Measurements from ENCODE around the gene FHIT. TPM values are rescaled to one million over a fixed set of nuclear protein-coding genes. Genes with fewer than 3 reads are reported as not detected.

Gene FHIT
- total RNA-seq, 1 donor from 2014 or later = 16.6 TPM

DNA sequence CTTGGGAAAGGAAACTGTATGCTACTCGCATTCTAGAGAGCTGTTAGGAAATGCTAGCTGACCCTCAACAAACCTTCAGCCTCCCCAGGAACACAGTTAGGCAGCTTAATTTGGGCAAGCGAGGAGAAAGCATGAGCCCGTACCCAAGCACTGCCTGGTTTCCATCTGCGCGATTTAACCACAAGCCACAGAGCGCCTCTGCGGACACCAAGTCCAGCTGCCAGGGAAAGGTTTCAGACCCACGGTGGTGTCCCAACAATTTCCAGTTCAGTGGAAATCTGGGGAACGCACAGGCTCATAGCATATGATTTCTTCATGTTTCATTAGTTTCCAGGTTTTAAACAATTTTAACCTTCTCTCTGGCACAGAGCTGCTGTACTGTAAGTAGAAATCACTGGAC is 617.6 kb downstream of the FHIT start:
- intact Hi-C loops (cut with DNase I) = no loop called here
- no peak for DNase-seq (ENCODE audit: low spot score)

DNA sequence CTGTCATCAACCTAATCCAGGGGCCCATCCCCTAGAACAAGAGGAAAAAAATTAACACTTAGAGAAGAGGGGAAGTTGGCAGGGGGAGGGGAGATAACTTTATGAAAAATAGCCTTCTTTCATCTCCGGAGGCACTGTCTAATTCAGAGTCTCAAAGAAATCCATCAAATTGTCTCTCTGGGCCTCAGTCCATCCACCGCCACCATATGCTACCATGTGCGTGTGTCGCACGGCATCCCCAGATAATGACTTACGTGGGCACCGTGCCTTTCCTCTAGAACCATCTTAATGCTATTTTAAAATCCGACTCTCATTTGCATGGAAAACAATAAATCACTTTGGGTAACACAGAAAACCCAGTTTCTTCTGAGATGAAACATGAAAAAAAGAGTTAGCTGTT is 619.7 kb downstream of the FHIT start:
- intact Hi-C loops (cut with DNase I) = no loop called here

DNA sequence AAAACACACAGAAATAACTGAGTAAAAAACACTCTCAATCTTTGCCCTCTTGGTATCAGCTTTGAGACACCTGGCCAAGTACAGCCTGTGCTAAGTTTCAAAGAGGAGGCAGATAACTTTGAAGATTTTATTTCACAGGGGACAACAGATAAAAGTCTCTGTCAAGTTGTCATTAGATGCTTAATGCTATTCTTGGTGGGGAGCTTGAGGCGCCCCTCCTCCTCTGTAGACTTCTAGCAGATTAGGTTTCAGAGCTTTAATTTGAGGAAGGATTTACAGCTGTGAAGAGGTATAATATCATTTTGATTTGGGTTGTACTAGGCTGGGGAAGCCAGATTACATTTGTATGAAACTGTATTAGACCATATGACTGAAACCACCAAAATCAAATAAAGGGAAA is 620.3 kb downstream of the FHIT start:
- intact Hi-C loops (cut with DNase I) = no loop called here
- DNase-seq (ENCODE audit: low spot score) = no peak

More for the DNA sequence above, 619.7 kb downstream of the FHIT start:
- DNase-seq (ENCODE audit: low spot score) = no peak

DNA sequence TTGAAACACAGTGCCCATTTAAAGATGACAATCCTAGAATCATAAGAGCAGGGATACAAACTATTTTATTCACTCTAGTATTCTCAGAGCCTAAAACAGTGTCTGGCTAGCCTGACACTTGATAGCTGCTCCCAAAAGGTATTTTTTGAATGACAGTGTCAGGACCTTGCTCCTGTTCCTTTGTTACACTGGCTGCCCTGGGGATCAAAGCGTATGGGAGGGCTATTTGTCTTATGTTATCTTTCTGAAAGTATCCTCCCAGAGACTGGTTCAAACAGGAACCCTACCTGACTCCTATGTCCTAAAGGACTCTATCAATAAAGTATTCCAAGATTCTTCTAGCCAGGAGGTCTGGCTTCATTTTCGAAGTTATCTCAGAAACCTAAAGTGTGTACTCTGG is 621.4 kb downstream of the FHIT start:
- intact Hi-C loops (cut with DNase I) = no loop called here
- no peak for DNase-seq (ENCODE audit: low spot score)

DNA sequence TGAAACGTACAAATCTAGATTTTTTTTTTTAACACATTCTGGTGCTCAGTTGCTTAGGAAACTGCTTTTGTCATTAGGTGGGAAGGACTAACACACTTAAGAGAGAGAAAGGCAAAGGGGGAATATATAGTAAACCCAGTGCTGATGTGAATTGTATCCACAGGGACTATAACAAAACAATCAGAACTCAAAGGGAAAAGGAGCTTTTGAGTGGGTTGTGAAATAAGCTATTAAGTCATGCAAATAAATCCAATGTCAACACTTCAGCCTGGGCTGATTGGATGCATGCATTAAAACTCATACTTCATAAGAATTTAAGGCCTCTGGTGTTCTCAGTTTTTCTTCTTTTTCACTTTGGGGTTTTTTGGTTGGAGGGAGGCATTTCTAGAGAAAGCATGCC is 628.9 kb downstream of the FHIT start:
- intact Hi-C loops (cut with DNase I) = no loop called here
- DNase-seq (ENCODE audit: low spot score) = no peak

DNA sequence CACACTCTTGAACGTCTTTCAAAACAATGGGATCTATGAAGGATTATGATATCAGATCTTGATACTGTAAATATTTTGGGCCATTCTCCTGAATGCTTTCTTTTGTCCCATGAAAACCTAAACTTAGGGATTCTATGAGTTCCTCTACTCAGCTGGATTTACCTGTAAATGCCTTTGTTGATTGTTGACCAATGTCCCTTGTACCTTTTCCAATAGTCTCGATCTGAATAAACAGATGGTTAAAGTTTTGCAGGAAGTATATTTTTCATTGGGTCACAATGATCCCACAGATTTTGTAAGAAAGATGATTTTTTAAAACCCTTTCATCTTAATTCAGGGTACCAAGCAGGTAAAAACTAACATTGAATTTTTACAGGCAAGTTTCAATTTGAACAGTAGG is 634.1 kb downstream of the FHIT start:
- intact Hi-C loops (cut with DNase I) = no loop called here
- DNase-seq (ENCODE audit: low spot score) = no peak

DNA sequence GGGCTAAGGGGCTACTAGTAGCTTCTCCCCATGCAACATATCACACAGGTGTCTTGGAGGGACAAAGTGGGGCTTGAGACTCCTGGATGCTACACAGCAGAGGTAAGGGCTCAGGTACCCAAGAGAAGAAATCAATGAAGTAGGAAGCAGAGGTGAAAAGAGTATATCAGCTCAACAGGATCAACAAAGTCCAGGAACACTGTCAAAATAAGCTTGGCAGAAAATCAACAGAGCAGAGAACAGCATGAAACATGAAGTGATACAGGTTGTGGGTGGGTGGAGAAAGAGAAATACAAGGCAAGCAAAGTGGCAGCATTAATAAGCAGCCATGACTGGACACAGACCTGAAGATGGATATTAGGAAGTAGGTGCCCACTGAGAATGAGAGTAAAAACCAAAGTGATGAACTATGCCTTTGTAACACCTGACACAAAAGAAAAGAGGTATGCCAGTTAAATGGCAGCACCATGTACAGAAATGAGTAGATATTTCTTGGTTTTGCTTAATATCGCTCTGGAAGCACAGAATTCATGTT is 637.4 kb downstream of the FHIT start:
- intact Hi-C loops (cut with DNase I) = no loop called here

DNA sequence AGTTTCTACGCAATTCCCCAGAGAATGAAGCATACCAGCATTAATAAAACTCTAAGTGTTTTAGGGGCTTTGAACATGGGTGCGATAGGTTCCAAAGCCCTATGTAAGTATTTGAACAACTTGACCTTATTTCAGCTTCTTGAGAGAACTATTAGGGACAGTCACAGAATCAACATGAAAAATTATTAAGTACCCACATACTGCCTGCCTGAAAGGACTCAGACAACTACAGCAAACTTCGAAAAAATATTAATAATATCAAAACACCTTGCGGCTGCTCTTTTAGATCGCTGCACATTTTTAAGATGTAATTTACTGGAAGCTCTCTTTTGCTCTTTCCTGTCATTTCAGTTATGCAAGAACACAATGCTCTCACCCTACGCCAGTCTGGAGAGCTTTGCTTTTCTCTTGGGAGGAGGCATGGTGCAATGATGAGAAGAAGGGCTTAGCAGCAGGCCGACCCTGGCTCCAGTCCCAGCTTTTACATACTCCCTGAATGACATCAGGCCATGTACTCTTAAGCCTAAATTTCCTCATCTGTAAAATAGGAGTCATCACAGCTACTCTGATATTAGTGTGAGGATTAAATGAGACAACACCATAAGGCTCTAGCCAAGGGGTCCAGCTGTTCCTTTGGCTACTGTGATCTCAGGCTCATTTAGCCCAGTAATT is 640.7 kb downstream of the FHIT start:
- DNase-seq (ENCODE audit: low spot score) = peak; percentile 78
- intact Hi-C loops (cut with DNase I) = no loop called here

More for the DNA sequence above, 637.4 kb downstream of the FHIT start:
- DNase-seq (ENCODE audit: low spot score) = no peak

DNA sequence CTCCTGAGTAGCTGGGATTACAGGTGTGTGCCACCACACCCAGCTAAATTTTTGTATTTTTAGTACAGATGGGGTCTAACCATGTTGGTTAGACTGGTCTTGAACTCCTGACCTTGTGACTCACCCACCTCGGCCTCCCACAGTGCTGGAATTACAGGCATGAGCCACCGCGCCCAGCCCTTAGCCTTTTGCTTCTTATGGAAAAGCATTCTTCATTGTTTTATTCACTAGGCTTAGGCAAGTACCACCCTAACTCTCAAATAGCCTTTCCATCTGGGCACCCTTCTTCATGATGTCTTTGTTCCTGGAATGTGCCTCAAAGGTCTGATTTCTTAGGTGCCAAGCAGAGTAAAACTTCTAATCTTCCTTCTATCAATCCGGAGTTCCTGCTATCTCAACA is 641.8 kb downstream of the FHIT start:
- no peak for DNase-seq (ENCODE audit: low spot score)
- intact Hi-C loops (cut with DNase I) = no loop called here

DNA sequence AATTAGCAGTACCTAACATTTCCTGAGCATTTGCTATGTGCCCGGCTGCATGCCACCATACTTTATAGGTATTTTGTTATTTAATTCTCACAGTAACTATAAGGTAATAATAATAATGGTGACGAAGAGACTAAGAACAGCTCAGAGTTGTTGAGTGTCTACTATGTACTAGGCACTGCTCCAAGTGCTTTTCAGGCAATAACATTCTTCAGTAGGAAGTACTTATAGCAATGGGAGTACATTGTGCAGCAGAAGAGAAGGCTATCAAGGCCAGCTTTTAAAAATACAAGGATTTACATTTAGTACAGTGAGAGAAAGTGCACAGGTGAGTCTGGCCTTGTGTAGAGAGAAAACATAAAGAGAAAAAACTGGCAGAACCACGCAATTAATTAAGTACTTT is 647.4 kb downstream of the FHIT start:
- intact Hi-C loops (cut with DNase I) = no loop called here
- DNase-seq (ENCODE audit: low spot score) = no peak

DNA sequence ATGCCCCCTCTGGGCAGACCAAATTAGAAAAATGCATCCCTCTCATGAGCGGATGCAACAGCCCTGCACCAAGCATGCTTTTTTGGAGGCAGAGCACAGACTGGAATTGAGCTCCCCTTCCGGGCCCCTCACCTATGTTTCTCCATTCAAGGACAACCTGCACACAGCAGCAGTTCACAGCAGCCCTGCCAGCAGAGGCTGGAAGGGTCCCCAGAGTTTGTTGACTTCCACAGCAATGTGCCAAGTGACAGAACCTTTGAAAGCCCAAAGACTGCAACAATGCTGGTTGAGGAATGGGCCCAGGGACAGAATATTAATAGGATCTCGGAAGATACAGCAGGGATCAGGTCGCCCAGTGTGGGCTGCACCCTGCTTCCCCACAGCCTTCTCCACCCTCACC is 650.4 kb downstream of the FHIT start:
- intact Hi-C loops (cut with DNase I) = no loop called here
- no peak for DNase-seq (ENCODE audit: low spot score)

DNA sequence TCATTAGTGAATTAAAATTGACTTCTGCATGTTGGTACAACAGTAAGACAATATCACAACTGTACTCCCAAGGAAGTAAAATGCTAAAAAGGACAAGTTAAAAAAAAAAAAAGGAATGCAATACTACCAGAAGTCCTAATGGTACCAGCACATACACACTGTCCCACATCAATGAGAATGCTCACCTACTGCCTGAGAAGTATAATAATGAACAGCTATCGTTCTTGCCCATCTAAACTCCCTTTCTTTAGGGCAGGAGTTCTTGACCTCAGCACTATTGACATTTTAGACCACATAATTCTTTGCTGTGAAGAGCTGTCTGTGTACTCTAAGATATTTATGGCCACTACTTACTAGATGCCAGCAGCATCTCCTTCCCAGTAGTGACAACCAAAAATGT is 651.7 kb downstream of the FHIT start:
- no peak for DNase-seq (ENCODE audit: low spot score)

DNA sequence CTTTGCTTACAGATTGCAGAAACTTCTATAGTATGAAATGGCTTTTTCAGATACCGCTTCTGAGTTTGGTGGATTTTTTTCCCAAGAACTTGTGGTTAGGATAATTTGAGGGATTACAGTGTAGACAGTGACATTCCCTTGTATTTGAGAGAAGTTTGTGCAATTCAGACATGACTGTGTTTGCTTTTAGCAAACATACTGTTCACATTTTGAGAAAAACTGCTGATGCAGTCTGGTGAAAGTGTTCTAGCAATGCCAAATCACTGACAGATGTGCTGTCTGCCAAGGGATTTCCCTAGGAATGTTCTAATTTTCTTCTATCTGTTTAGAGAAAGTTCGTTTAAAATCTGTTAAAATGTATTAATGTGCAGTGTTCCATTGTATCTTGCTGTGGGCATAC is 652.6 kb downstream of the FHIT start:
- intact Hi-C loops (cut with DNase I) = no loop called here
- no peak for DNase-seq (ENCODE audit: low spot score)

More for the DNA sequence above, 651.7 kb downstream of the FHIT start:
- intact Hi-C loops (cut with DNase I) = no loop called here

DNA sequence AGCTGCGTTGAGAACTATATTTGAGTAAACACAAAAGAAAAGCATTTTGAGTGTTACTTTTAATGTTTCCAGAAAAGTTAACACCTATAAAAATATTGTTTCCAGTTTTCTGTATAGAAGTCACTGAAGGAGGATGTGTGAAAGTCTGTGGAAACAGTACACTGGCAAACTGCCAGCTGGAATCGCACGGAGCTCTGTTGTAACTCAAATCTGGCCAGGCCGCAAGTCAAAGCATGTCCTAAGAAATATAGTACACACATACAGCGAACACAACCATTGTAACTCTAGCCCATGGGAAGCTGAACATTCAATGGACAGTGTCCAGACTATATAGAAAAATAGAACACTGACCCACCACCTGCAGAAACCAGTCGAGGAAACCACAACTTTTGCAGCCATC is 657.2 kb downstream of the FHIT start:
- intact Hi-C loops (cut with DNase I) = no loop called here
- DNase-seq (ENCODE audit: low spot score) = no peak

DNA sequence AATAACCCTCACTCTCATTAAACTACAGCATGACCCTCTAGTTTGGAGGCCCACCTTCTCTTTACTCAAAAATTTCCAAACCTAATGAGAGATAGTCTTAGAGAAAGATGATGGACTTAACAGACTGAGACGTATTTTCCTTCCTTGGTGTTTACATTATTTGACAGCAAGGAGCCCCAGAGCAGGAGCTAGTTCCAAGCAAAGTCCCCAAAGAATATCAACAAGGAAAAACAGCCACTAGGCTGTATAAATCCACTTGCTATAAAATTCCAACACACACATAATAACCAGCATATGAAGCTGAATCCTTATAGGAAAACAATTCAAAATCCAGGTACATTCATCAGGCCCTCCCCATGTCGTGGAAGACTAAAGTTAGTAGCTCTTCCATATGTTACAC is 660.0 kb downstream of the FHIT start:
- DNase-seq (ENCODE audit: low spot score) = no peak
- intact Hi-C loops (cut with DNase I) = no loop called here

DNA sequence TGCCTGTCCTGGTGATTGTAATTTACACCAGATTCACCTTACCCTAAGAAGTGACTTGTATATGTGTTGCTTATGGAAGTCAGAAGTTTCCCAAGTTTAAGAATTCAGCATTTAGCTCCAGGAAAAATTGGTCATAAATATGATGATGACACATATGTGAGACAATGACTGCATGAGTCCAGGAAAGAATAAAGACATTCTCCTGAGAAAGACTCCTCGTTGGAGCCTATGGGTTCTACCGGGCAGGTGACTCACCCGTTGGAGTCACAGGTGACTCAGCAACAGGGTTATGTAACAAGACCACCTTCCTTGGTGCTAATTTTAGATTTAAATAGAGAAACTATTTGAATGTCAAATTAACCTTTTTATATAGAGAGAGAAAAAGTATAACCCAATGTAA is 662.4 kb downstream of the FHIT start:
- no peak for DNase-seq (ENCODE audit: low spot score)
- intact Hi-C loops (cut with DNase I) = no loop called here

DNA sequence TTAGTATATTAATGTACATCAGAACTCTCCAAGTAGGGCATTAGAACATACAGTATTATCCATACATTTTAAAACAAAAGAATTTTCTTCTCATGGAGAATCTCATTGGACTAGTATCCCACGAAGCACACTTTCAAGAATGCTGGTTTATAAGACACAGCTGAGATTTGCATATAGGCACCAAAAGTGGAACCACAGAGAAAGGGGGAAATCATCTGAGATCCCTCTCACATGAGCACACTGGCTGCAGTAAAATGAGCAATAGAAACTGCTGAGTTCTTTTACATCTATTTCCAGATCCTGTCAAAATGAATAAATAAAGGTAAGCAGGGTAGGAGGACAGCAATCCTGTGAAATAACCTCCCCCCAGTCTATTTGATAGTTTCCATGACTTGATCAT is 665.3 kb downstream of the FHIT start:
- intact Hi-C loops (cut with DNase I) = no loop called here
- DNase-seq (ENCODE audit: low spot score) = no peak

DNA sequence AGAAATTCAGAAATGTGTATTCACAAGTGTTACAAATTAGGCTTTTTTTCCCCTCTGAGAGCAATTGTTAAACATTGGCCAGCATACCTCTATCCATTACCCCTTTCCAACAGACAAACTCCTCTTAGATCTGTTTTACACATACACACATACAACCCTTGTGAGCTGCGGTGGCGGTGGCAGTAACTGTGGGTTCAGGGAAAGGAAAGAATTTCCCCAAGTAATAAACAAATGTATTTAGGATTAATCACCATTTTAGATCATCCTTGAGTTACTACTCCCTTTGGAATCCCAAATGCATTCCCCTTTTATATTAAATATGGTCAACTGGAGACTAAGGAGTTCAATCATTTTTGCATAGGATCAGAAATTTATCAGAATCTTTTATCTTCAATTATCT is 667.0 kb downstream of the FHIT start:
- no peak for DNase-seq (ENCODE audit: low spot score)
- intact Hi-C loops (cut with DNase I) = no loop called here

DNA sequence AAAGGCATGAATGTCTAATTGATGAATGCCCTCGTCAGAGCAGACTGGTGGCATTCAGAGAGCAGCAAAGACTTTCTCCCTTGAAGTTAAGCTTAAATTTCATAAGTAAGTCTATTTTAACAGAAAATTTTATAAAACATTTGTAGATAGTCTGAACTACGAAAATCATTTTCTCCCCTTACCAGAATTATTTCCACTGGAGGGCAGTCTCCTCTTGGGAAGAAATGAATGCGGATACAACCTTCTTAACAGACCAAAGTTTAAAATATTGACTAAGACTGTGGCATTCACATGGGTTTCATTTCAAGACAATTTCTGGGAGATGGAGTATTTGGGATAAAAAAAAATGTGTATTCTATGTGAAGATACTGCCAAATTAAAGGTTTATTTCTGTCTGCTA is 669.0 kb downstream of the FHIT start:
- no peak for DNase-seq (ENCODE audit: low spot score)
- intact Hi-C loops (cut with DNase I) = no loop called here

DNA sequence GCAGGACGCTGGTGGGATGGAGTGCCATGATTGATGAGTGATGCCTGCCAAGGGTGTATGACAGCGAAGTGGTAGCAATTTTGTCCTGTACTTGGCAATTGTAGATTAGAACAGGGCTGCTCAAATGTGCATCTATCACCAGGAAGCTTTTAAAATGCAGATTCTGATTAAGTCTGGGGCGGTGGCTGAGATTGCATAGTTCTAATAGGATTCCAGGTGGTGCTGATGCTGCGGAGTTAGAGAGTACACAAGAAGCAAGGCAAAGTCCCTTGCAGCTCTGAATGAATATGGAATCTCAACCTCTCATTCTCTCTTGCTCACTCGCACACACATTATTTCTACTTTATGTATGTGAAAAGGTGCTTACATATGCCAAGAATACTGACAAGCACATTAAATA is 670.4 kb downstream of the FHIT start:
- intact Hi-C loops (cut with DNase I) = no loop called here
- DNase-seq (ENCODE audit: low spot score) = no peak

DNA sequence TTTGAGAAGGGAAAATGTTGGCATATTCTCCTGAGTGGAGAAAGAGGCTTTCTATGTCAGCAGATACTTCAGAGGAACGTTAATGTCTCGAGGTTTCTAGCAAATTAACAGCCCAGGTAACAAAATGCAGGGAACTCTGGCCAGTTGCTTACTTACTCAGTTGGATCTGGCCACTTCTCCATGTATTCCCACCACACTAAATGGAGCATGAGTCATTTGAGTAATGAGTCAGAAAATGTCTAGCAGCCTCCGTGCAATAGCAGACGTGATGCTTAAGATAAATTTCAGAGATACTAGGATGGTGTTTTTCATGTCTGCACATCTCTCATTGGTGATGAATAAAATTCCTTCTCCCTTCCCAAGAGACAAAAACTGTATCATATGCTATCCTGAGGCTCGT is 671.5 kb downstream of the FHIT start:
- DNase-seq (ENCODE audit: low spot score) = no peak
- intact Hi-C loops (cut with DNase I) = no loop called here

DNA sequence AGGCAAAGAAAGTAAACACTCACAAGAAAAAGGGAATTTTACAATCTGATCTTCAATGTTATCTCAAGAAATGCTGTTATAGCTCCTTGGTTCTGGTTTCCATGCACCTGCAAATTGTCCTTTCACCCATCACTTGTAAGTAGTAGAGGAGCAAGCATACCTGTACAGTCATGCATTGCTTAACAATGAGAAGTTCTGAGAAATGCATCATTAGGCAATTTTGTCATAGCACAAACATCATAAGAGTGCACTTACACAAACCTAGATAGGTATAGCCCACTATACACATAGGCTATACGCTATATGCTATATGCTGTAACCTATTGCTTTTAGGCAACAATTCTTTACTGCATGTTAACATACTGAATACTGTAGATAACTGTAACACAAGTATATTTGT is 672.3 kb downstream of the FHIT start:
- intact Hi-C loops (cut with DNase I) = no loop called here
- DNase-seq (ENCODE audit: low spot score) = no peak
